Esophagus squamous epithelium (tissue), 5 donors: ENCODE results near the gene KCNMA1. TPM values are rescaled to one million over a fixed set of nuclear protein-coding genes. Genes with fewer than 3 reads are reported as not detected.

Experiments used
- DNase-seq: peaks from one replicate; lab custom pipeline; 2025; lab: John Stamatoyannopoulos, UW
- H3K27ac ChIP-seq, 4 donors: fragments of 200-600 bp; sonication (generic); one replicate each; pipeline ENCODE4 v1.5.1; 2016 to 2019; ENCODE audit warnings: mild to moderate bottlenecking in 1 of 4
- H3K27me3 ChIP-seq, 4 donors: fragments of 200-600 bp; sonication (generic); 1 replicate in 3 of 4; 2 replicates in 1 of 4; pipeline versions ENCODE4 v1.5.1 to v1.6.0; 2017 to 2021; ENCODE audit warnings: antibody characterized with exemption in 1 of 4
- H3K36me3 ChIP-seq, 3 donors: fragments of 200-600 bp; sonication (generic); one replicate each; pipeline ENCODE4 v1.5.1; 2016 to 2019
- H3K4me1 ChIP-seq, 3 donors: fragments of 200-600 bp; sonication (generic); one replicate each; pipeline ENCODE4 v1.5.1; 2017 to 2019
- H3K4me3 ChIP-seq, 4 donors: fragments of 200-600 bp; sonication (generic); 1 replicate in 3 of 4; 2 replicates in 1 of 4; pipeline ENCODE4 v1.5.1; 2016 to 2019; ENCODE audit warnings: mild to moderate bottlenecking in 2 of 4, moderate library complexity in 1 of 4
- H3K9me3 ChIP-seq, 3 donors: fragments of 200-600 bp; sonication (generic); one replicate each; pipeline ENCODE4 v1.5.1; 2016 to 2019
- POLR2A ChIP-seq, 4 donors: fragments of 450-650 bp; IDR thresholded peaks; one replicate each; pipeline ENCODE4 v1.6.1; 2017; ENCODE audit warnings: antibody characterized with exemption in 4 of 4, mild to moderate bottlenecking in 4 of 4, moderate library complexity in 3 of 4
- WGBS, 2 donors: methylation state at CpG; one replicate each; pipeline ENCODE4 v1.1.5; 2018; 5-methylcytosine and 5-hydroxymethylcytosine counted together
- intact Hi-C: fragments of 100-400 bp; cut with DNase I; formaldehyde crosslinking; loops from one replicate; pipeline ENCODE4 v1.15.0; 2022
- total RNA-seq, 4 donors: library from RNA; depleted of rRNA; stranded (reverse); fragments of >200 nt; gene quantifications; one replicate each; pipeline ENCODE4 v1.1.0, GENCODE V29; 2016
- TF ChIP-seq, protein P1 (sequence below), 6 experiments: fragments of 450-650 bp in 4 of 6; fragments of 200-600 bp in 2 of 6; sonication (generic) in 2 of 6; IDR thresholded peaks; one replicate each; pipeline ENCODE4 v1.5.1; 2016 to 2019; ENCODE audit warnings: antibody characterized with exemption in 6 of 6, mild to moderate bottlenecking in 4 of 6, moderate library complexity in 4 of 6
- donor health status: DM: yes; HTN: yes; CAD: no.

The KCNMA1 gene
- total RNA-seq, 4 donors from 2014 or later, result 7.5 to 74.2 (median 18.0) TPM

DNA sequence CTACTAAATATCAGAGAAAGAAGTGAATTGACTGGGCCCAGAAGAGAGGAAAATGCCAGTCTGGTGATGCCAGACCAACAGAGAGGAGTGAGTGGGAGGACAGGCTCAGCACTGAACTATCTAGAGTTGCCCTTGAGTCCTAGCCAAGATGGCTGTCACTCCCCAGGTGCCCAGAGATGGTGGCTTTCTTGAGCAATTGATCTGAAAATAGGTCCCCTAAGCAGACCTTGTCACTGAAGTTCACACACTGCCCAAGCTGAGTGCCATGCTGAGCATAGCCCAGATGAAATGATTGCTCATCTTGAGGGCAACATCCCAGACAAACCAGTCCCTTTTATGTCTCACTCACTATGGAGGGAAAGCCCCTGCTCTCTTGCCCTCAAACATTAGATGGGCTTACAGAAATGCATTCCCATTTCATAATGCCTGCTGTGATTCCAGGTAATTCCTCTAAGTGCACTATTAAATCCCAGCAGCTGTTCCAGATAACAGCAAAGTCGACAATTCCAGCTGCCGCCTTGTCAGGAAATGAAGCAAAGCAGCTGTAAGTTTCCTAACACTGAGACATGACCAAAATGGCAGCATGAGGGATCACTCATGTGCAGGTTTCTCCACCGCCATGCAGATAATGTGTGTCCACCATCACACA is 329.4 kb downstream of the KCNMA1 start:
- Histone ChIP-seq H3K4me1 (no peaks in the 10 kb centered on the region), H3K27me3 (peaks cover 0 to 10% (median 0%) of the 10 kb centered on the region in 4 donors), H3K36me3 (no peaks in the 10 kb centered on the region), H3K9me3 (no peaks in the 10 kb centered on the region), H3K4me3 (no peak overlapping the region), H3K27ac (no peak overlapping the region)
- TF ChIP-seq, protein P1, sequence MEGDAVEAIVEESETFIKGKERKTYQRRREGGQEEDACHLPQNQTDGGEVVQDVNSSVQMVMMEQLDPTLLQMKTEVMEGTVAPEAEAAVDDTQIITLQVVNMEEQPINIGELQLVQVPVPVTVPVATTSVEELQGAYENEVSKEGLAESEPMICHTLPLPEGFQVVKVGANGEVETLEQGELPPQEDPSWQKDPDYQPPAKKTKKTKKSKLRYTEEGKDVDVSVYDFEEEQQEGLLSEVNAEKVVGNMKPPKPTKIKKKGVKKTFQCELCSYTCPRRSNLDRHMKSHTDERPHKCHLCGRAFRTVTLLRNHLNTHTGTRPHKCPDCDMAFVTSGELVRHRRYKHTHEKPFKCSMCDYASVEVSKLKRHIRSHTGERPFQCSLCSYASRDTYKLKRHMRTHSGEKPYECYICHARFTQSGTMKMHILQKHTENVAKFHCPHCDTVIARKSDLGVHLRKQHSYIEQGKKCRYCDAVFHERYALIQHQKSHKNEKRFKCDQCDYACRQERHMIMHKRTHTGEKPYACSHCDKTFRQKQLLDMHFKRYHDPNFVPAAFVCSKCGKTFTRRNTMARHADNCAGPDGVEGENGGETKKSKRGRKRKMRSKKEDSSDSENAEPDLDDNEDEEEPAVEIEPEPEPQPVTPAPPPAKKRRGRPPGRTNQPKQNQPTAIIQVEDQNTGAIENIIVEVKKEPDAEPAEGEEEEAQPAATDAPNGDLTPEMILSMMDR (IDR thresholded peaks at IDR 0.05), result no peak
- TF ChIP-seq POLR2A (IDR thresholded peaks at IDR 0.05), result no peak
- DNase-seq, result no peak
- 67 to 70% methylated on average over 2 to 3 of the region's 3 CpGs for WGBS, 2 donors
- intact Hi-C loops, result no loop called here

DNA sequence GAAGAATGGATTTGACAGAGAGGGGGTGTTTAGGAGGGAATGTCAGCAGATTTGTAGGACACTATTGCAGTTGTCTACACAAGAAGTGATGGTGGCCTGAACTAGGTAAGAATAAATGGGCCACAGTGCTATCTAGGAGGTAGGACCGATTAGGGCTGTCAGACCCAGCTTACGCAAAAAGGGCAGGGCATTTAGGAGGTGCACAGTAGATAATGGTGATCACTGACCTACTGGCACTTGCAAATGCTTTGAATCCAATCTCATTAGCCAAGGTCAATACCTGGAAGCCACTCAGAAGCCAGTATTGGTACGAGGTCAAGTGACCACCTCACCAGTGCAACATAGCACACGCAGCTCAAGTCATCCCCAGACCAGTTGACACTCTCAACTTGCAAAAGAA is 330.9 kb downstream of the KCNMA1 start:
- DNase-seq, result no peak
- 76 to 88% methylated on average over 4 of the region's 4 CpGs for WGBS, 2 donors
- Histone ChIP-seq H3K36me3 (no peaks in the 10 kb centered on the region), H3K4me1 (no peaks in the 10 kb centered on the region), H3K27me3 (peaks cover 0 to 18% (median 0%) of the 10 kb centered on the region in 4 donors), H3K27ac (no peak overlapping the region), H3K4me3 (no peak overlapping the region), H3K9me3 (no peaks in the 10 kb centered on the region)
- TF ChIP-seq POLR2A (IDR thresholded peaks at IDR 0.05), result no peak
- TF ChIP-seq, protein P1 (IDR thresholded peaks at IDR 0.05), result no peak
- intact Hi-C loops, result no loop called here

DNA sequence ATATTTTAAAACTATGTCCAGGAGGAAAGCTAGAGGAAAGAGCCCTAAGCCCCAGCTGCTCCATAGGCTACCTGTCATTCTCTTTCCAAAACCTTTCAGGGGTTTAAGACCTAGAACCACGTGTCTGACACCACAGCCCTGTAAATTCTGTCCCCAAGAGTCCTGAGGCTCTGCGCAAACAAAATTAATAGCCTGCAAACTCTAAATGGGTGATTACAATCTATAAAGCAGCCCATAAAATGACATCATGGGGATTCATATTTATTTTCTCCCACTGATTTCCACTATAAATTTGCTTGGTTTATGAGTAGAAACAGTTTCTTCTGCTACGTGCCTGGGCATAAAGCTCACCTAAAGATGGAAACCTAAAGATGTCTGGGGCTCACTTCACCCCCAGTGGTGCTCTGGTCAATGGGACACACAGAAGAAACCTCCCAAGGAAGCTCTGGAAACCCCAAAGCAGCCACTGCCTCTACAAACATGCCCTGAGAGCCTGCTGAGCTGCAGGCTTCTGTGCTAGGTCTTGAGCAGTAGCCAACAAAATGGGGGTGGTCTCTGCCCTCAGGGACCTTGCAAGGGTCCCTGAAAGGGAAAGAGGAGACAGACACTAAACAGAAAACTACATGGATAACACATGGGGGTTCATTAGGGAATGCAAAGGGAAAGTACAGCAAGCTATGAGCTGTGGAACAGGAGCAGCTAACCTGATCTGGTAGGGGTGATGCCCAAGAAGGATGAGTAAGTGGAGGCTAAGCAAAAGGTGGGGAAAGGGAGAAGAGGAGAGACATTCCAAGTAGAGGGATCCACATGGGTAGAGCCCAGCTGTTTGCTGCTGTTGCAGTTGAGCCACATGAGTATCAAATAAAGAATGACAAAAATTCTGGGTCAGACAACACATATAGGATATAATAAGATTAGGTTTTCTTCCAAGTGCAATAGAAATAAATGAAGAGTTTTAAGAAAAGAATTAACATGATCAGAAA is 331.7 kb downstream of the KCNMA1 start:
- Histone ChIP-seq H3K9me3 (no peaks in the 10 kb centered on the region), H3K4me3 (no peak overlapping the region), H3K4me1 (peaks cover 0 to 5% (median 0%) of the 10 kb centered on the region in 3 donors), H3K36me3 (no peaks in the 10 kb centered on the region), H3K27ac (no peak overlapping the region), H3K27me3 (peaks cover 0 to 18% (median 0%) of the 10 kb centered on the region in 4 donors)
- TF ChIP-seq, protein P1 (IDR thresholded peaks at IDR 0.05), result no peak
- no peak for TF ChIP-seq POLR2A (IDR thresholded peaks at IDR 0.05)
- no peak for DNase-seq
- intact Hi-C loops, result no loop called here
- WGBS, 2 donors, result 69 to 80% methylated on average over 3 of the region's 3 CpGs

DNA sequence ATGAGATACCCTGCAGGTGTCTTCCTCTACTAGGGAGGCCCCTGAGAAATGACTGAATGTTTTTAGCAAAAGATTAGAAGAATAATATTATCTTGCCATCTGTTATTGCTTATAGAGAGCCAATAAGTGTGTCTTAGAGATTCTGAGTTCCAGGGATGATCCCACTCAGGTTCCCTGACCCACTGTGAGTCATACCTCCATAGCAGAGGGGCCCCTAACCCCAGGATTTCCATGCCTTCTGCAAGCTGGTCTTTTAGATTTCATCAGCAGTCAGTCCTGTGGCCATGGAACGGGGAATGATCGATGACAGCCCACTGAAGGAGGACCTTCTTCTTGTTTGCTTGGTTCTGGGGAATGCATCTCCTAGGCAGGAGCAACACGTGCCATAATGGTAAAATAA is 333.4 kb downstream of the KCNMA1 start:
- no peak overlapping the region for H3K4me3 ChIP-seq
- no peak overlapping the region for H3K27ac ChIP-seq
- peaks cover 0 to 5% (median 0%) of the 10 kb centered on the region in 3 donors for H3K4me1 ChIP-seq
- intact Hi-C loops, result no loop called here
- TF ChIP-seq, protein P1 (IDR thresholded peaks at IDR 0.05), result no peak
- TF ChIP-seq POLR2A (IDR thresholded peaks at IDR 0.05), result no peak
- H3K36me3 ChIP-seq, result no peaks in the 10 kb centered on the region
- H3K9me3 ChIP-seq, result no peaks in the 10 kb centered on the region
- 88 to 100% methylated on average over 1 to 3 of the region's 3 CpGs for WGBS, 2 donors
- no peak for DNase-seq
- H3K27me3 ChIP-seq, result peaks cover 0 to 28% (median 0%) of the 10 kb centered on the region in 4 donors
